ENCODE measurements around the gene RIBC1.

GRCh38 chrX:53433651-53434639 is 11.3 kb downstream of the RIBC1 start, which contains the start of gene HSD17B10:
- TF ChIP-seq GATA3 (IDR thresholded peaks at IDR 0.05; ENCODE audit: low read depth, low read length) (no peak), GATA2 (IDR thresholded peaks at IDR 0.05; ENCODE audit: low read depth, low read length) (0 out of 2 replicates have a peak, but pooled peaks have one; percentile 19)

Data from SH-SY5Y (cell line).